Measurements from ENCODE around the gene STPG2.
"Not testable (repeated sequence)": the region's sequence is repeated elsewhere in the genome, so short reads cannot be mapped to it uniquely, and the experiment has no call there.

Gene STPG2

GRCh38 chr4:97633831-97634230 lies 509.4 kb downstream of the STPG2 start:
- DNase-seq (ENCODE audit: low read depth) = not testable (repeated sequence)

GRCh38 chr4:97627750-97628149 lies 515.5 kb downstream of the STPG2 start:
- DNase-seq (ENCODE audit: low read depth) = no peak

- no peak for DNase-seq (ENCODE audit: low read depth)
These were observed 519.1 kb downstream of the STPG2 start for GRCh38 chr4:97624204-97624603.

GRCh38 chr4:97605932-97606331 lies 537.3 kb downstream of the STPG2 start:
- no peak for DNase-seq (ENCODE audit: low read depth)

GRCh38 chr4:97593248-97593647 lies 550.0 kb downstream of the STPG2 start:
- DNase-seq (ENCODE audit: low read depth) = no peak

GRCh38 chr4:97590266-97590665 lies 553.0 kb downstream of the STPG2 start:
- no peak for DNase-seq (ENCODE audit: low read depth)

GRCh38 chr4:97589481-97590196 lies 553.6 kb downstream of the STPG2 start:
- DNase-seq (ENCODE audit: low read depth) = no peak

GRCh38 chr4:97587912-97588311 lies 555.4 kb downstream of the STPG2 start:
- DNase-seq (ENCODE audit: low read depth) = no peak

- no peak for DNase-seq (ENCODE audit: low read depth)
These were observed 558.0 kb downstream of the STPG2 start for GRCh38 chr4:97585274-97585673.

- no peak for DNase-seq (ENCODE audit: low read depth)
These were observed 560.4 kb downstream of the STPG2 start for GRCh38 chr4:97582890-97583289.

GRCh38 chr4:97577004-97577403 lies 566.3 kb downstream of the STPG2 start:
- no peak for DNase-seq (ENCODE audit: low read depth)

- no peak for DNase-seq (ENCODE audit: low read depth)
These were observed 583.3 kb downstream of the STPG2 start for GRCh38 chr4:97560009-97560408.

- DNase-seq (ENCODE audit: low read depth) = no peak
These were observed 585.0 kb downstream of the STPG2 start for GRCh38 chr4:97558204-97558778.

- DNase-seq (ENCODE audit: low read depth) = not testable (repeated sequence)
These were observed 592.6 kb downstream of the STPG2 start for GRCh38 chr4:97550637-97551036.

GRCh38 chr4:97548943-97549583 lies 594.2 kb downstream of the STPG2 start:
- no peak for DNase-seq (ENCODE audit: low read depth)

- DNase-seq (ENCODE audit: low read depth) = no peak
These were observed 595.1 kb downstream of the STPG2 start for GRCh38 chr4:97548186-97548585.

GRCh38 chr4:97531351-97531750 lies 611.9 kb downstream of the STPG2 start:
- no peak for DNase-seq (ENCODE audit: low read depth)

GRCh38 chr4:97530676-97531075 lies 612.6 kb downstream of the STPG2 start:
- no peak for DNase-seq (ENCODE audit: low read depth)

- DNase-seq (ENCODE audit: low read depth) = no peak
These were observed 618.0 kb downstream of the STPG2 start for GRCh38 chr4:97525236-97525635.

- no peak for DNase-seq (ENCODE audit: low read depth)
These were observed 625.3 kb downstream of the STPG2 start for GRCh38 chr4:97517939-97518338.

GRCh38 chr4:97513917-97514316 lies 629.4 kb downstream of the STPG2 start:
- no peak for DNase-seq (ENCODE audit: low read depth)
